Ascending aorta (tissue), 2 donors: ENCODE measurements around the gene SLFN12L. TPM values are rescaled to one million over a fixed set of nuclear protein-coding genes. Genes with fewer than 3 reads are reported as not detected.

Experiments
- DNase-seq, 2 donors: peaks; one replicate each; pipeline ENCODE4 v3.0.0-alpha.2; 2019; ENCODE audit warnings: low spot score in 2 of 2
- H3K27ac ChIP-seq, 2 donors: fragments of 200-600 bp; sonication (generic); one replicate each; pipeline ENCODE4 v1.5.1; 2016 to 2017; ENCODE audit warnings: mild to moderate bottlenecking in 1 of 2
- H3K27me3 ChIP-seq: fragments of 200-600 bp; sonication (generic); one replicate; pipeline ENCODE4 v1.5.1; 2017
- H3K36me3 ChIP-seq, 2 donors: fragments of 200-600 bp; sonication (generic); one replicate each; pipeline ENCODE4 v1.5.1; 2016
- H3K4me1 ChIP-seq, 2 donors: fragments of 200-600 bp; sonication (generic); one replicate each; pipeline ENCODE4 v1.5.1; 2016 to 2017; ENCODE audit warnings: mild to moderate bottlenecking in 1 of 2
- H3K4me3 ChIP-seq, 2 donors: fragments of 200-600 bp; sonication (generic); one replicate each; pipeline ENCODE4 v1.5.1; 2016 to 2017; ENCODE audit warnings: mild to moderate bottlenecking in 1 of 2
- H3K9me3 ChIP-seq, 2 donors: fragments of 200-600 bp; sonication (generic); one replicate each; pipeline ENCODE4 v1.5.1; 2016
- intact Hi-C: fragments of 100-400 bp; cut with DNase I; formaldehyde crosslinking; loops from one replicate; pipeline ENCODE4 v1.15.1; 2023
- total RNA-seq: library from RNA; depleted of rRNA; stranded (reverse); fragments of >200 nt; gene quantifications from one replicate; pipeline ENCODE4 v1.1.0, GENCODE V29; 2016
- TF ChIP-seq, protein P1 (sequence below), 3 experiments: fragments of 200-600 bp in 2 of 3; fragments of 450-650 bp in 1 of 3; sonication (generic) in 2 of 3; IDR thresholded peaks; one replicate each; pipeline ENCODE4 v1.5.1; 2016 to 2019; ENCODE audit warnings: antibody characterized with exemption in 3 of 3, mild to moderate bottlenecking in 1 of 3, moderate library complexity in 1 of 3

SLFN12L gene
- total RNA-seq, 1 donor from 2014 or later = not detected

DNA sequence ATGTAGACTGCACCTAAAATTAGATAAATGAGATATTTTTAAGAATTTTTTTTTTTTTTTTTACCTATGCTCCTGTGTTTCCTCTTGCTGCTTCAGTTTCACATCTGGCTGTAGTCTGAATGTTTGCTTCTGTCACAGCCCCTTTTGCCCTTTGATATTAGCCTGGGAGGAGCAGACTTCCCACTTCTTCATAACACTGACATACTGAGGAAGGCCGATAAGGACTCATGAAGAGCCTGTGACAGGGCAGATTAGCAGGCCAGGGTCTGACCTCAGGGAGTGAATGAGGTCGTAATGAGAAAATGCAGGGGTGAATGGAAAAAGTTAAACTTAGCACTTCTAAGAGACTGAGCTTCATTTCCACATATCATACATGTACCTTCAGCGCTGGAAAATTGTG, 23.2 kb upstream of the SLFN12L start, which contains the start of gene SLFN14:
SLFN14 (minus strand) TSS at position 117 of the 400 bp plus-strand sequence. CDS start 2,757 bp downstream, outside the sequence.
- intact Hi-C loops = no loop called here
- no peaks in the 10 kb centered on the region for H3K27me3 ChIP-seq
- no peaks in the 10 kb centered on the region for H3K36me3 ChIP-seq
- no peak within 1 kb of the TSS for H3K4me3 ChIP-seq
- TF ChIP-seq, protein P1, sequence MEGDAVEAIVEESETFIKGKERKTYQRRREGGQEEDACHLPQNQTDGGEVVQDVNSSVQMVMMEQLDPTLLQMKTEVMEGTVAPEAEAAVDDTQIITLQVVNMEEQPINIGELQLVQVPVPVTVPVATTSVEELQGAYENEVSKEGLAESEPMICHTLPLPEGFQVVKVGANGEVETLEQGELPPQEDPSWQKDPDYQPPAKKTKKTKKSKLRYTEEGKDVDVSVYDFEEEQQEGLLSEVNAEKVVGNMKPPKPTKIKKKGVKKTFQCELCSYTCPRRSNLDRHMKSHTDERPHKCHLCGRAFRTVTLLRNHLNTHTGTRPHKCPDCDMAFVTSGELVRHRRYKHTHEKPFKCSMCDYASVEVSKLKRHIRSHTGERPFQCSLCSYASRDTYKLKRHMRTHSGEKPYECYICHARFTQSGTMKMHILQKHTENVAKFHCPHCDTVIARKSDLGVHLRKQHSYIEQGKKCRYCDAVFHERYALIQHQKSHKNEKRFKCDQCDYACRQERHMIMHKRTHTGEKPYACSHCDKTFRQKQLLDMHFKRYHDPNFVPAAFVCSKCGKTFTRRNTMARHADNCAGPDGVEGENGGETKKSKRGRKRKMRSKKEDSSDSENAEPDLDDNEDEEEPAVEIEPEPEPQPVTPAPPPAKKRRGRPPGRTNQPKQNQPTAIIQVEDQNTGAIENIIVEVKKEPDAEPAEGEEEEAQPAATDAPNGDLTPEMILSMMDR (IDR thresholded peaks at IDR 0.05) = no peak
- H3K4me1 ChIP-seq = no peaks in the 10 kb centered on the region
- H3K27ac ChIP-seq = no peak within 1 kb of the TSS
- H3K9me3 ChIP-seq = no peaks in the 10 kb centered on the region
- DNase-seq = no peak

DNA sequence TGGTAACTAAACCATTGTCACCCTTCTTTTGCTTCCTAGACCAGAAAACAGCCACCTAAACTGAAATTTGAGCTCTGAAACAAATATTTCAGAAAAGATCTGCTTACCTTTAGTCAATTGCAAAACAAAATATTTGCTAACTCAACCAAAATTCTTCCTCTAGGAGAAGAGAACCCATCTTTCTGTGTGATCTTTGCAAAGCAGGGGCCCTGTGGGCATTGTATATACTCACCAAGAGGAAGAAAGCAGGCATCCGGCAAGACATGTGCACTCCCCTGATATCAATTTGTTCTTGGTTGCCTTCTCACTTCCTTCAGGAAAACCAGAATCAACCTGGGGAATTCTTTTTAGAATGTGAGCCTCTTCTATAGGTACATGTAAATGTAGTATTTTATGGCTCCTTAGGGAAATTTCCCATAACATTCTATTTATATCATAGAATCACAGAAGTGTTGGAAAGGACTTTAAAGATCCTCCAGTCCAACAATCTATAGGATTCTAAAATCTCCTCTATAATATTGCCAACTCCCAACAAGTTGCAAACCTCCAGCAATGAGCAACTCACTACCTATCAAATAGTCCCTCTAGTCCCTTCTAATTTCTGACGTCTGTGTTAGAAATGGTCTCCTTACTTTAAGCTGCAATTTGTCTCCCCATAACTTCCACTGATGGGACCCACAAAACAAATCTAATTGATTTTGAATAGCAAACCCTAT, 22.2 kb upstream of the SLFN12L start:
- no peak overlapping the region for H3K4me3 ChIP-seq
- H3K9me3 ChIP-seq = no peaks in the 10 kb centered on the region
- no peaks in the 10 kb centered on the region for H3K27me3 ChIP-seq
- no peak for DNase-seq
- no peak overlapping the region for H3K27ac ChIP-seq
- TF ChIP-seq, protein P1 (IDR thresholded peaks at IDR 0.05) = no peak
- no peaks in the 10 kb centered on the region for H3K4me1 ChIP-seq
- no peaks in the 10 kb centered on the region for H3K36me3 ChIP-seq
- intact Hi-C loops = no loop called here

DNA sequence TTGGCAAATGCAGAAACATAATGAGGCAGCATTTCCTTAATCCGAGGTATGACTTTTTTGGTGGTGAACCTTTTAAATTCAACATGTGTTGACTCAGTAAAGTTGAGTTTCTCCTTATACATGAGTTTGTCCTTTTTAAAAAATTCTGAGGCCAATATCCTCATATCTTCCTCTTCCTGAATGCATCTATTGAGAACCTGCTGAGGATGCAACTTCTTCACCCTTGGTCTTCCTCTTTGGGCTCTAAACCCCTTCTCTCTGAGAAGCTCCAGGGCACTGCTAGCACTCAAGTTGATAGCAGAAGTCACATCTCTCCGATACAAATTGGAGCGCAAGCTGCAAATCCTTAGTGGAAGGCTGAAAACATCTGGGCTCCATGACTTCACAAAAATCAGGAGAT, 19.9 kb upstream of the SLFN12L start:
- no peaks in the 10 kb centered on the region for H3K9me3 ChIP-seq
- no peaks in the 10 kb centered on the region for H3K27me3 ChIP-seq
- no peak overlapping the region for H3K27ac ChIP-seq
- TF ChIP-seq, protein P1 (IDR thresholded peaks at IDR 0.05) = no peak
- no peaks in the 10 kb centered on the region for H3K36me3 ChIP-seq
- DNase-seq = no peak
- no peak overlapping the region for H3K4me3 ChIP-seq
- intact Hi-C loops = no loop called here
- H3K4me1 ChIP-seq = no peaks in the 10 kb centered on the region

DNA sequence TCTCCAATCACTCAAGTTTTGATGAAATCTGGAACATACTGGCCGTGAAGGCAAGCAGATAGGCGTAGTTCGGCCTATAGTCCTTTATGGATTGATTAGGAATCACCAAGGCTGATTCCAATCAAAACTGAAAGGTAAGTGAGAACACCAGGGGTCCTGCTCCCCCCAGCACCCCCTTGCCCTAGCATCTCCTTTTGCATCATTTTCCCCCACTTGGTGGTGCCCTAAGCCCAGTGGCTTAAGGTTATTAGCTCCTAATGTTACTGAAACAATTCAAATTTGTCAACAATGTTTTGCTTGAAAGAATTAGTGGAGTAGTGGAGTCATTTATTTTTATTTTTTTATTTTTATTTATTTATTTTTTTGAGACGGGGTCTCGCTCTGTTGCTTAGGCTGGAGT, 18.2 kb upstream of the SLFN12L start:
- Histone ChIP-seq H3K27me3 (no peaks in the 10 kb centered on the region), H3K9me3 (no peaks in the 10 kb centered on the region), H3K27ac (no peak overlapping the region), H3K36me3 (no peaks in the 10 kb centered on the region), H3K4me3 (no peak overlapping the region), H3K4me1 (no peaks in the 10 kb centered on the region)
- DNase-seq = no peak
- intact Hi-C loops = no loop called here
- TF ChIP-seq, protein P1 (IDR thresholded peaks at IDR 0.05) = no peak

DNA sequence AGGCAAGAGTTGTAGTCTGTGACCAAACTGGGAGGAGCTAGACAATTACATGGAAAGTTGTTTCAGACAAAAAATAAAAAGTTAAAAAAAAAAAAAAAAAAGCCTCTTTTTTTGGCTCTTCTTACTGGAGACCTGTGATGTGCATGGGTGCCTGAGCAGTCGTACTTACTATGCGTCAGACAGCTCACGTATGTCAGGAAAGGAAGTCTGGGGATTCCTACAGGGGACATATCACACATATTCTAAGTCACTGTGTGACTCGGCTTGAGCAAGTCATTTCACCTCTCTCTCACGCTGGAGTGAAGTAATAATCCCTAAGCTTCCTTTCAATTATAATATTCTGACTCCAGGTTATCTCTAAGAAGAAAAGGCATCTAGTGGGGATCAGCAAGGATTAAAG, 17.2 kb upstream of the SLFN12L start:
- Histone ChIP-seq H3K36me3 (no peaks in the 10 kb centered on the region), H3K27me3 (no peaks in the 10 kb centered on the region), H3K4me3 (no peak overlapping the region), H3K4me1 (no peaks in the 10 kb centered on the region), H3K9me3 (no peaks in the 10 kb centered on the region), H3K27ac (no peak overlapping the region)
- TF ChIP-seq, protein P1 (IDR thresholded peaks at IDR 0.05) = no peak
- DNase-seq = no peak
- intact Hi-C loops = no loop called here
